ENCODE measurements around the gene LIMS1.

Gene LIMS1

DNA sequence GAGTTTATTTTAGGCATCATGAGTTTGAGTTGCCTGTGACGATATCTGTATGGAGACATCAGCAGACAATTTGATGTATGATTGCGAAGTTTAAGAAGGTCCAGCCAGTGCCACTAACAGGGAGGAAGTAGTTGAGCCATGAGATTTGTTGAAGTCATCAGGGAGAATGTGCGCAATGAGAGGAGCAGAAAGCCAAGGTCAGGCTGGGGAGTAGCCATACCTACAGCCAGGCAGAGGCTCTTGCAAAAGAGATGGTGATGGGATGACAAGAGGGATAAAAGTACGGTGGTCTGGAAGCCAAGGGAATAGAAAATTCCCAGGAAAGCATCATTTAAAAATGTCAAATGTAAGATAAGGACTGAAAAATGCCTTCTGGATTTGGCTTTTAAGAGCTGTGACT is 51.2 kb downstream of the LIMS1 start (continued):
- TF ChIP-seq, protein P1, sequence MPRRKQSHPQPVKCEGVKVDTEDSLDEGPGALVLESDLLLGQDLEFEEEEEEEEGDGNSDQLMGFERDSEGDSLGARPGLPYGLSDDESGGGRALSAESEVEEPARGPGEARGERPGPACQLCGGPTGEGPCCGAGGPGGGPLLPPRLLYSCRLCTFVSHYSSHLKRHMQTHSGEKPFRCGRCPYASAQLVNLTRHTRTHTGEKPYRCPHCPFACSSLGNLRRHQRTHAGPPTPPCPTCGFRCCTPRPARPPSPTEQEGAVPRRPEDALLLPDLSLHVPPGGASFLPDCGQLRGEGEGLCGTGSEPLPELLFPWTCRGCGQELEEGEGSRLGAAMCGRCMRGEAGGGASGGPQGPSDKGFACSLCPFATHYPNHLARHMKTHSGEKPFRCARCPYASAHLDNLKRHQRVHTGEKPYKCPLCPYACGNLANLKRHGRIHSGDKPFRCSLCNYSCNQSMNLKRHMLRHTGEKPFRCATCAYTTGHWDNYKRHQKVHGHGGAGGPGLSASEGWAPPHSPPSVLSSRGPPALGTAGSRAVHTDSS (tag by site-specific recombination; IDR thresholded peaks at IDR 0.05), result no peak
- TF ChIP-seq ZNF274 (IDR thresholded peaks at IDR 0.05; ENCODE audit: low read length) (no peak), ZNF274 (tag by site-specific recombination; IDR thresholded peaks at IDR 0.05; ENCODE audit: borderline replicate concordance) (no peak)

DNA sequence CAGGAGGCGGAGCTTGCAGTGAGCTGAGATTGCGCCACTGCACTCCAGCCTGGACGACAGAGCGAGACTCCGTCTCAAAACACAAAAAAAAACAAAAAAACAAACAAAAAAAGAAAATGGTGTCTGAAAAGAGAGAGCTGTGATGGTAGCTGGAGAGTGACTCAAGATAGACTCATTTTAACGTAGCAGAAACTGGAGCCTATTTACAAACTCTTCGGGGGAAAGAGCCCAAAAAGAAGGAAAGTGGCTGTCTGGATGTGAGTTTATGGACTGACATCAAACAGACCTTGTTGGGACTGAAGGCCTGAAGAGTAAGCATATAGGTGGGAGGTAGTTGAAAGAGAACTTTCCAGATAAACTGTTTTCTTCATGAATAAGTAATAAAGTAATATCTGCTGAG is 51.8 kb downstream of the LIMS1 start:
- Histone ChIP-seq H3K4me3 (ENCODE audit: low read depth, low read length) (no peak overlapping the region), H3K9me3 (ENCODE audit: control insufficient read depth, insufficient read depth, low read depth, low read length) (no peaks in the 10 kb centered on the region), H3K4me1 (ENCODE audit: control insufficient read depth, insufficient read depth, low read length) (peaks cover 8% of the 10 kb centered on the region; the same call in 1 of the 2 replicates), H3K36me3 (ENCODE audit: control insufficient read depth in 2 of 2, insufficient read depth in 1 of 2, low read length in 2 of 2) (no peaks in the 10 kb centered on the region), H3K27ac (ENCODE audit: extremely low read depth, low read depth, low read length) (no peak overlapping the region)
- ChIA-PET POLR2A (no interaction called here), CTCF (interaction anchor here (0.6 to 3.1 kb wide), 4 partner anchors 8 to 704 kb away, joined by 3 to 28 read pairs (median 25); no protein-coding TSS in a partner anchor)
- TF ChIP-seq ZNF10 (tag by site-specific recombination; IDR thresholded peaks at IDR 0.05) (no peak), ZNF133 (tag by site-specific recombination; IDR thresholded peaks at IDR 0.05) (no peak), ZNF514 (tag by site-specific recombination; IDR thresholded peaks at IDR 0.05) (no peak), ZNF169 (tag by site-specific recombination; IDR thresholded peaks at IDR 0.05) (no peak), ZXDB (tag by site-specific recombination; IDR thresholded peaks at IDR 0.05) (no peak), ZNF776 (tag by site-specific recombination; IDR thresholded peaks at IDR 0.05; ENCODE audit: borderline replicate concordance) (no peak), ZNF670 (tag by site-specific recombination; IDR thresholded peaks at IDR 0.05; ENCODE audit: low read depth) (no peak), SP7 (tag by site-specific recombination; IDR thresholded peaks at IDR 0.05) (no peak), ZNF416 (tag by site-specific recombination; IDR thresholded peaks at IDR 0.05) (no peak), ZNF624 (tag by site-specific recombination; IDR thresholded peaks at IDR 0.05) (no peak)
- TF ChIP-seq, protein P2, sequence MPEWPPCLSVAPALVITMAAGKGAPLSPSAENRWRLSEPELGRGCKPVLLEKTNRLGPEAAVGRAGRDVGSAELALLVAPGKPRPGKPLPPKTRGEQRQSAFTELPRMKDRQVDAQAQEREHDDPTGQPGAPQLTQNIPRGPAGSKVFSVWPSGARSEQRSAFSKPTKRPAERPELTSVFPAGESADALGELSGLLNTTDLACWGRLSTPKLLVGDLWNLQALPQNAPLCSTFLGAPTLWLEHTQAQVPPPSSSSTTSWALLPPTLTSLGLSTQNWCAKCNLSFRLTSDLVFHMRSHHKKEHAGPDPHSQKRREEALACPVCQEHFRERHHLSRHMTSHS (tag by site-specific recombination; IDR thresholded peaks at IDR 0.05), result no peak
- TF ChIP-seq, protein P3, sequence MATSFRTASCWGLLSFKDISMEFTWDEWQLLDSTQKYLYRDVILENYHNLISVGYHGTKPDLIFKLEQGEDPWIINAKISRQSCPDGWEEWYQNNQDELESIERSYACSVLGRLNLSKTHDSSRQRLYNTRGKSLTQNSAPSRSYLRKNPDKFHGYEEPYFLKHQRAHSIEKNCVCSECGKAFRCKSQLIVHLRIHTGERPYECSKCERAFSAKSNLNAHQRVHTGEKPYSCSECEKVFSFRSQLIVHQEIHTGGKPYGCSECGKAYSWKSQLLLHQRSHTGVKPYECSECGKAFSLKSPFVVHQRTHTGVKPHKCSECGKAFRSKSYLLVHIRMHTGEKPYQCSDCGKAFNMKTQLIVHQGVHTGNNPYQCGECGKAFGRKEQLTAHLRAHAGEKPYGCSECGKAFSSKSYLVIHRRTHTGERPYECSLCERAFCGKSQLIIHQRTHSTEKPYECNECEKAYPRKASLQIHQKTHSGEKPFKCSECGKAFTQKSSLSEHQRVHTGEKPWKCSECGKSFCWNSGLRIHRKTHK (tag by site-specific recombination; IDR thresholded peaks at IDR 0.05), result no peak

DNA sequence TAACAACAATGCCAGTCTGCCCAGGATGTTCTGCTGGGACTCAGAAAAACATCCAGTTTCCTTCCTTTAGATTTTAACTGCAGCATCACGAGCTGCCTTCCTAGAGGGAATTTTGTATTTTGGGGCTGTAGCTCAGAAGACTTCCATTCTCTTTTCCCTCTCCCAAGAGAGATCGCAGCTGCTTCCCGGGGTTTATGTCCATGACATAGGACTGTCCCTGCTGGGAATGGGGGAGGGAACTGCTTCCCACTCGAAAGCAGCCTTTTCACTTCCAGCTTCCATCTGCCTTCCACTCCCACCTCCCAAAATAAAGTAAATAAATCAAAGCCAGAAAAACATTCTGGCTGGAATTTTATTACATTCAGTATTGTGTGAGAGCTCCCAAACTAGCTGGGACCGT is 52.4 kb downstream of the LIMS1 start:
- no peak overlapping the region for H3K4me3 ChIP-seq (ENCODE audit: low read depth, low read length)
- TF ChIP-seq ZFHX2 (tag by site-specific recombination; conservative IDR thresholded peaks at IDR 0.05), result peak; percentile 62
- TF ChIP-seq ZBTB7A (tag by site-specific recombination; IDR thresholded peaks at IDR 0.05; ENCODE audit: low read depth), result no peak
- peak; percentile 37; the same call in 1 of the 2 replicates for TF ChIP-seq EGR2 (tag by site-specific recombination; IDR thresholded peaks at IDR 0.05; ENCODE audit: low read depth)
- H3K4me1 ChIP-seq (ENCODE audit: control insufficient read depth, insufficient read depth, low read length), result peaks cover 8% of the 10 kb centered on the region; the same call in 1 of the 2 replicates
- H3K27ac ChIP-seq (ENCODE audit: extremely low read depth, low read depth, low read length), result no peak overlapping the region
- ChIA-PET POLR2A (no interaction called here), CTCF (interaction anchor here (0.6 to 3.1 kb wide), 5 partner anchors 22 to 704 kb away, joined by 3 to 28 read pairs (median 3); no protein-coding TSS in a partner anchor)
- H3K36me3 ChIP-seq (ENCODE audit: control insufficient read depth in 2 of 2, insufficient read depth in 1 of 2, low read length in 2 of 2), result no peaks in the 10 kb centered on the region
- no peaks in the 10 kb centered on the region for H3K9me3 ChIP-seq (ENCODE audit: control insufficient read depth, insufficient read depth, low read depth, low read length)
